Calu3 (cell line): ENCODE measurements around the gene BCLAF3. TPM values are rescaled to one million over a fixed set of nuclear protein-coding genes. Genes with fewer than 3 reads are reported as not detected.

Source experiments
- BruUV-seq: library from RNA; stranded (reverse); fragments of 400-500 nt; replicated peaks from 2 replicates; lab custom pipeline; 2021; lab: Mats Ljungman, UMichigan
- CTCF ChIA-PET: fragments of 300-600 bp; sonication (Branson Sonifier 250); formaldehyde crosslinking; loops from one replicate; lab custom pipeline; 2022; ENCODE audit warnings: antibody characterized with exemption; lab: Charles Lee
- DNase-seq: peaks from one replicate; pipeline ENCODE4 v3.0.0; 2022
- H3K27ac Mint-ChIP-seq: one replicate; pipeline ENCODE4 v1.8.0; 2022; ENCODE audit warnings: mixed read lengths; ENCODE audit not compliant: unreplicated experiment
- H3K27me3 Mint-ChIP-seq: one replicate; pipeline ENCODE4 v1.8.0; 2022; ENCODE audit warnings: mixed read lengths; ENCODE audit not compliant: unreplicated experiment
- H3K36me3 Mint-ChIP-seq: one replicate; pipeline ENCODE4 v1.8.0; 2022; ENCODE audit warnings: mild to moderate bottlenecking, moderate library complexity, mixed read lengths; ENCODE audit not compliant: insufficient read depth, unreplicated experiment
- H3K4me1 Mint-ChIP-seq: one replicate; pipeline ENCODE4 v1.8.0; 2022; ENCODE audit warnings: mild to moderate bottlenecking, low read depth, mixed read lengths; ENCODE audit not compliant: unreplicated experiment
- H3K4me3 Mint-ChIP-seq: one replicate; pipeline ENCODE4 v1.8.0; 2022; ENCODE audit warnings: mild to moderate bottlenecking, low read depth, moderate library complexity, mixed read lengths; ENCODE audit not compliant: unreplicated experiment
- H3K9me3 Mint-ChIP-seq: one replicate; pipeline ENCODE4 v1.8.0; 2022; ENCODE audit warnings: low read depth, mixed read lengths; ENCODE audit not compliant: unreplicated experiment
- intact Hi-C: fragments of 100-400 bp; cut with micrococcal nuclease; formaldehyde crosslinking; loops from one replicate; pipeline ENCODE4 v1.10.0; 2022; ENCODE audit not compliant: unreplicated experiment
- microRNA-seq: library from miRNA; unstranded; fragments of <30 nt; microRNA quantifications from one replicate; pipeline ENCODE4 v1.2.0, GENCODE V29; 2022
- total RNA-seq: library from RNA; stranded (reverse); gene quantifications from 2 replicates; pipeline ENCODE4 v1.2.3, GENCODE V29; 2022
- TF ChIP-seq, protein P1 (sequence below): fragments of 200-600 bp; IDR thresholded peaks from one replicate; pipeline ENCODE4 v1.8.0; 2022; ENCODE audit warnings: antibody characterized with exemption; ENCODE audit not compliant: unreplicated experiment

The BCLAF3 gene
- total RNA-seq, 1 experiment from 2014 or later = 11.1 TPM

DNA sequence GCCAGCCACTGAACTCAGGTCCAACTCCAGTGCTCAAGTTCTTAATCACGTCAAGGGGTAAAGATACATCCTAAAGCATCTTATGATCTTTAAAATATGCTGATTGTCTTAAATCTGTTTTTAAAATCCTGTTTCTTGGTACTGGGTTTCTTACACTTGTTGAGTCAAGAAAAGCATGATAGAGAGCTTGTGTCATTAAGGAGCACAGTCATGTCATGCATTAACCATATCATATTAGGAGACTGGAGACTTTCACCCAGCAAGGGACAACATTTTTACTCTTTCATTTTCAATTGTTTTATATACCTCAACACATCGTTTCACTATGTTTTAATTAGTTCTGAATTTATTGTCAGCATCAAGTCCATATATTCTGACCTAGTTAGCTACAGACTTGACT, 41.5 kb downstream of the BCLAF3 start:
- CTCF ChIA-PET = no interaction called here
- no peak overlapping the region for H3K4me3 Mint-ChIP-seq

DNA sequence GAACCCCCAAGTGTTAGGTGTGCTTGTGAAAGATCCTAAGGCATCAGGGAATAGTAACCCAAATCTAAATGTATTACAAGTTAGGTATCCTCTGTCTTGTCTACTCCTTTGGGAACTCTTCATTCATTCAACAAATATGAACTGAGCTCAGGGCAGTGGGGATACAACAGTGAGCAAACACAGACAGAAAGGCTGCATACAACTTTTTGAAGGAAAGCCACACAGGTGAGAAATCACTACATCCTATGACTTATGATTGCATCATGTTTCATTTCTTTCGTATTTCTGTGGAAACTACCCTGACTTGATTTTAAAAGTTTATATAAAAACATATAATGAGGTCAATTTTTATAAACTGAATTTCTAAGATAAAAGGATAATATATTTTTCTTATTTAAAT, 43.2 kb downstream of the BCLAF3 start:
- Mint-ChIP-seq H3K4me1 (no peaks in the 10 kb centered on the region), H3K36me3 (no peaks in the 10 kb centered on the region), H3K27me3 (no peaks in the 10 kb centered on the region), H3K27ac (no peak overlapping the region), H3K9me3 (peaks cover 5% of the 10 kb centered on the region), H3K4me3 (no peak overlapping the region)
- CTCF ChIA-PET = no interaction called here
- BruUV-seq = no TSS peak
- intact Hi-C loops = no loop called here
- DNase-seq = no peak
- TF ChIP-seq, protein P1, sequence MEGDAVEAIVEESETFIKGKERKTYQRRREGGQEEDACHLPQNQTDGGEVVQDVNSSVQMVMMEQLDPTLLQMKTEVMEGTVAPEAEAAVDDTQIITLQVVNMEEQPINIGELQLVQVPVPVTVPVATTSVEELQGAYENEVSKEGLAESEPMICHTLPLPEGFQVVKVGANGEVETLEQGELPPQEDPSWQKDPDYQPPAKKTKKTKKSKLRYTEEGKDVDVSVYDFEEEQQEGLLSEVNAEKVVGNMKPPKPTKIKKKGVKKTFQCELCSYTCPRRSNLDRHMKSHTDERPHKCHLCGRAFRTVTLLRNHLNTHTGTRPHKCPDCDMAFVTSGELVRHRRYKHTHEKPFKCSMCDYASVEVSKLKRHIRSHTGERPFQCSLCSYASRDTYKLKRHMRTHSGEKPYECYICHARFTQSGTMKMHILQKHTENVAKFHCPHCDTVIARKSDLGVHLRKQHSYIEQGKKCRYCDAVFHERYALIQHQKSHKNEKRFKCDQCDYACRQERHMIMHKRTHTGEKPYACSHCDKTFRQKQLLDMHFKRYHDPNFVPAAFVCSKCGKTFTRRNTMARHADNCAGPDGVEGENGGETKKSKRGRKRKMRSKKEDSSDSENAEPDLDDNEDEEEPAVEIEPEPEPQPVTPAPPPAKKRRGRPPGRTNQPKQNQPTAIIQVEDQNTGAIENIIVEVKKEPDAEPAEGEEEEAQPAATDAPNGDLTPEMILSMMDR = no peak

More for the DNA sequence above, 41.5 kb downstream of the BCLAF3 start:
- no peak overlapping the region for H3K27ac Mint-ChIP-seq
- no peaks in the 10 kb centered on the region for H3K36me3 Mint-ChIP-seq
- no peaks in the 10 kb centered on the region for H3K27me3 Mint-ChIP-seq
- intact Hi-C loops = no loop called here
- no TSS peak for BruUV-seq
- H3K9me3 Mint-ChIP-seq = peaks cover 5% of the 10 kb centered on the region
- no peaks in the 10 kb centered on the region for H3K4me1 Mint-ChIP-seq
- TF ChIP-seq, protein P1 = no peak
- DNase-seq = no peak

Small RNAs within 50 kb of the gene (microRNA-seq; reads per million reads assigned to microRNA genes)
- 10.9 reads per million, percentile 35 among the genes with 10 or more reads in this experiment for gene MIR23C

Other genes with a start within 250 kb of the BCLAF3 start
- gene SH3KBP1, start 103.5 kb downstream of the BCLAF3 start, total RNA-seq = 97.9 and 105 TPM in 2 replicates
- gene MAP7D2, start 125.8 kb upstream of the BCLAF3 start, total RNA-seq = 2.6 and 4.0 TPM in 2 replicates
- 127 and 133 TPM in 2 replicates for gene EIF1AX, start 150.8 kb upstream of the BCLAF3 start, total RNA-seq